Stimulated activated naive CD4-positive, alpha-beta T cell (primary cell): Measurements from ENCODE around the gene UBASH3B.
"Not testable (repeated sequence)": the region's sequence is repeated elsewhere in the genome, so short reads cannot be mapped to it uniquely, and the experiment has no call there.

ENCODE experiments used
- DNase-seq, 6 experiments: peaks; one replicate each; lab custom pipeline; 2025; lab: John Stamatoyannopoulos, UW

Gene UBASH3B

GRCh38 chr11:122655527-122656072 lies at the start of gene UBASH3B:
UBASH3B (plus strand) TSS chr11:122655722; CDS start chr11:122656050, 328 bp downstream.
- DNase-seq = peak; percentile 22 to 79 (median 59)

- not testable (repeated sequence) for DNase-seq
Observed at GRCh38 chr11:122607162-122607561, 48.4 kb upstream of the UBASH3B start.

GRCh38 chr11:122612123-122612824 lies 43.2 kb upstream of the UBASH3B start:
- no peak for DNase-seq

GRCh38 chr11:122616718-122617117 lies 38.8 kb upstream of the UBASH3B start:
- DNase-seq = no peak

GRCh38 chr11:122617297-122617696 lies 38.2 kb upstream of the UBASH3B start:
- no peak for DNase-seq

GRCh38 chr11:122617926-122618325 lies 37.6 kb upstream of the UBASH3B start:
- no peak for DNase-seq

- DNase-seq = no peak
Observed at GRCh38 chr11:122618927-122619326, 36.6 kb upstream of the UBASH3B start.

- no peak for DNase-seq
Observed at GRCh38 chr11:122619757-122620156, 35.8 kb upstream of the UBASH3B start.

- DNase-seq = not testable (repeated sequence)
Observed at GRCh38 chr11:122625501-122625900, 30.0 kb upstream of the UBASH3B start.

GRCh38 chr11:122625976-122626665 lies 29.4 kb upstream of the UBASH3B start:
- DNase-seq = no peak

GRCh38 chr11:122627745-122628144 lies 27.8 kb upstream of the UBASH3B start:
- DNase-seq = no peak

- peak; percentile 20 to 72 (median 54) for DNase-seq
Observed at GRCh38 chr11:122628810-122629555, 26.5 kb upstream of the UBASH3B start.

GRCh38 chr11:122632181-122632824 lies 23.2 kb upstream of the UBASH3B start:
- DNase-seq = no peak

- peak in 3 of 6 experiments; percentile 2 to 35 (median 26) for DNase-seq
Observed at GRCh38 chr11:122633219-122633829, 22.2 kb upstream of the UBASH3B start.

GRCh38 chr11:122634501-122634900 lies 21.0 kb upstream of the UBASH3B start:
- DNase-seq = no peak

GRCh38 chr11:122637541-122637940 lies 18.0 kb upstream of the UBASH3B start:
- DNase-seq = peak in 3 of 6 experiments; percentile 32 to 41 (median 37)

GRCh38 chr11:122642472-122642922 lies 13.0 kb upstream of the UBASH3B start:
- no peak for DNase-seq

- DNase-seq = no peak
Observed at GRCh38 chr11:122642971-122643370, 12.6 kb upstream of the UBASH3B start.

GRCh38 chr11:122645847-122646246 lies 9.7 kb upstream of the UBASH3B start:
- no peak for DNase-seq

- DNase-seq = no peak
Observed at GRCh38 chr11:122646549-122647340, 8.8 kb upstream of the UBASH3B start.
